Fibroblast of the aortic adventitia (primary cell): ENCODE data around the gene CLCN2. TPM values are rescaled to one million over a fixed set of nuclear protein-coding genes. Genes with fewer than 3 reads are reported as not detected.

Experiments
- DNase-seq: peaks from one replicate; pipeline ENCODE4 v3.0.0-alpha.2; 2010; ENCODE audit warnings: low read depth
- H3K4me3 ChIP-seq: 2 replicates; pipeline ENCODE4 v1.5.1; 2011; ENCODE audit warnings: low read depth, mild to moderate bottlenecking, control low read depth, low read length, moderate library complexity
- CTCF ChIP-seq: IDR thresholded peaks from 2 replicates; pipeline ENCODE4 v1.5.1; 2011; ENCODE audit warnings: mild to moderate bottlenecking, low read length, control low read depth, inconsistent platforms; ENCODE audit not compliant: insufficient read depth
- total RNA-seq: library from RNA; depleted of rRNA; stranded (reverse); fragments of >200 nt; gene quantifications from 2 replicates; pipeline ENCODE4 v1.2.3, GENCODE V29; 2012; ENCODE audit warnings: low replicate concordance

The CLCN2 gene
- total RNA-seq, 1 donor: 5.9 TPM

- no peak for TF ChIP-seq CTCF
- H3K4me3 ChIP-seq: peak overlapping the region; percentile 49
- DNase-seq: no peak
These were observed 19.3 kb upstream of the CLCN2 start for GRCh38 chr3:184380627-184381260.

- no peak for TF ChIP-seq CTCF
- H3K4me3 ChIP-seq: peak overlapping the region; percentile 49
- no peak for DNase-seq
These were observed 18.8 kb upstream of the CLCN2 start for GRCh38 chr3:184380185-184380626.

GRCh38 chr3:184379358-184380184, 18.2 kb upstream of the CLCN2 start, which contains the start of gene CHRD:
Gene CHRD, plus strand, starts transcription at chr3:184380054. Its CDS starts 265 bp downstream, at chr3:184380319.
- DNase-seq: no peak
- peak within 1 kb of the TSS; percentile 49 for H3K4me3 ChIP-seq
- no peak for TF ChIP-seq CTCF

GRCh38 chr3:184378651-184379357, 17.4 kb upstream of the CLCN2 start:
- no peak overlapping the region for H3K4me3 ChIP-seq
- no peak for TF ChIP-seq CTCF
- DNase-seq: no peak

- DNase-seq: no peak
These were observed 16.6 kb upstream of the CLCN2 start, which contains the start of gene THPO for GRCh38 chr3:184377882-184378445. Gene THPO, minus strand, starts transcription at chr3:184378207. Its CDS starts 1,948 bp downstream, at chr3:184376259.

More at GRCh38 chr3:184377882-184378445, 16.6 kb upstream of the CLCN2 start, which contains the start of gene THPO:
- no peak within 1 kb of the TSS for H3K4me3 ChIP-seq
- no peak for TF ChIP-seq CTCF
